NCI-H446 treated with DMSO at 0.1 percent for 48 hours (cell line): ENCODE results near the gene CCDC59.

Experiments
- DNase-seq: peaks from one replicate; lab custom pipeline; 2025; lab: John Stamatoyannopoulos, UW

The CCDC59 gene

GRCh38 chr12:82314406-82314892, 43.7 kb downstream of the CCDC59 start:
- no peak for DNase-seq
